HFFc6 (cell line): ENCODE measurements around the gene ZBED3. TPM values are rescaled to one million over a fixed set of nuclear protein-coding genes. Genes with fewer than 3 reads are reported as not detected.
"Not testable (repeated sequence)": the region's sequence is repeated elsewhere in the genome, so short reads cannot be mapped to it uniquely, and the experiment has no call there.

Experiments used
- DNase-seq: peaks from one replicate; pipeline ENCODE4 v3.0.0-alpha.2; 2018
- H3K27ac Mint-ChIP-seq: 2 replicates; pipeline ENCODE4 v1.8.0; 2020; ENCODE audit warnings: mild to moderate bottlenecking, mixed read lengths
- H3K27me3 Mint-ChIP-seq: 2 replicates; pipeline ENCODE4 v1.8.0; 2021; ENCODE audit warnings: mild to moderate bottlenecking, moderate library complexity, mixed read lengths; ENCODE audit not compliant: insufficient read depth
- H3K36me3 Mint-ChIP-seq: 2 replicates; pipeline ENCODE4 v1.8.0; 2021; ENCODE audit warnings: low read depth, mixed read lengths
- H3K4me1 Mint-ChIP-seq: 2 replicates; pipeline ENCODE4 v1.8.0; 2020; ENCODE audit warnings: low read depth, mixed read lengths
- H3K4me3 Mint-ChIP-seq: 2 replicates; pipeline ENCODE4 v1.8.0; 2020; ENCODE audit warnings: mild to moderate bottlenecking, moderate library complexity, mixed read lengths
- H3K9me3 Mint-ChIP-seq: 2 replicates; pipeline ENCODE4 v1.8.0; 2020; ENCODE audit warnings: mild to moderate bottlenecking, mixed read lengths
- CTCF ChIP-seq: fragments of 200-600 bp; sonication (generic); IDR thresholded peaks from 2 replicates; pipeline ENCODE4 v1.5.0; 2021; ENCODE audit warnings: antibody characterized with exemption, mild to moderate bottlenecking
- total RNA-seq, 6 experiments: library from RNA; stranded (reverse); fragmentation: NEBNext Ultra II Directional; extraction: Animal tissue kit (Norgen Biotek cat#: 25700); gene quantifications; 2 replicates in 1 of 6; 3 replicates in 5 of 6; pipeline ENCODE4 v1.2.3, GENCODE V29; 2021

Gene ZBED3
- total RNA-seq, 6 experiments from 2014 or later = 1.7 to 2.1 (median 1.9) TPM

- Mint-ChIP-seq H3K36me3 (no peaks in the 10 kb centered on the region), H3K4me1 (no peaks in the 10 kb centered on the region), H3K27me3 (peaks cover 28% of the 10 kb centered on the region), H3K4me3 (no peak overlapping the region), H3K27ac (no peak overlapping the region), H3K9me3 (no peaks in the 10 kb centered on the region)
- TF ChIP-seq CTCF = no peak
- DNase-seq = no peak
These were observed 36.0 kb upstream of the ZBED3 start for GRCh38 chr5:77123057-77123456.

- no peak for DNase-seq
- no peaks in the 10 kb centered on the region for H3K4me1 Mint-ChIP-seq
- H3K27ac Mint-ChIP-seq = no peak overlapping the region
- no peak overlapping the region for H3K4me3 Mint-ChIP-seq
- H3K9me3 Mint-ChIP-seq = no peaks in the 10 kb centered on the region
- H3K27me3 Mint-ChIP-seq = peaks cover 30% of the 10 kb centered on the region
- no peaks in the 10 kb centered on the region for H3K36me3 Mint-ChIP-seq
- TF ChIP-seq CTCF = no peak
These were observed 33.6 kb upstream of the ZBED3 start for GRCh38 chr5:77120706-77121105.

- Mint-ChIP-seq H3K36me3 (no peaks in the 10 kb centered on the region), H3K27ac (no peak overlapping the region), H3K27me3 (peaks cover 34% of the 10 kb centered on the region), H3K4me1 (no peaks in the 10 kb centered on the region), H3K9me3 (no peaks in the 10 kb centered on the region), H3K4me3 (no peak overlapping the region)
- DNase-seq = no peak
- TF ChIP-seq CTCF = no peak
These were observed 33.0 kb upstream of the ZBED3 start for GRCh38 chr5:77120086-77120485.

- H3K27ac Mint-ChIP-seq = no peak overlapping the region
- no peaks in the 10 kb centered on the region for H3K4me1 Mint-ChIP-seq
- no peak overlapping the region for H3K4me3 Mint-ChIP-seq
- H3K9me3 Mint-ChIP-seq = peaks cover 5% of the 10 kb centered on the region; the same call in 1 of the 2 replicates
- no peaks in the 10 kb centered on the region for H3K36me3 Mint-ChIP-seq
- DNase-seq = no peak
- no peak for TF ChIP-seq CTCF
- peaks cover 19% of the 10 kb centered on the region for H3K27me3 Mint-ChIP-seq
These were observed 30.1 kb upstream of the ZBED3 start for GRCh38 chr5:77117161-77117560.

GRCh38 chr5:77107035-77107434, 19.9 kb upstream of the ZBED3 start:
- H3K27me3 Mint-ChIP-seq, H3K4me1 Mint-ChIP-seq, H3K36me3 Mint-ChIP-seq, H3K27ac Mint-ChIP-seq, DNase-seq, H3K4me3 Mint-ChIP-seq, H3K9me3 Mint-ChIP-seq: not testable (repeated sequence)

GRCh38 chr5:77104813-77105212, 17.7 kb upstream of the ZBED3 start:
- Mint-ChIP-seq H3K27ac (no peak overlapping the region), H3K36me3 (no peaks in the 10 kb centered on the region), H3K4me1 (peaks cover 12% of the 10 kb centered on the region), H3K9me3 (no peaks in the 10 kb centered on the region), H3K27me3 (peaks cover 4% of the 10 kb centered on the region), H3K4me3 (no peak overlapping the region)
- DNase-seq = no peak
- TF ChIP-seq CTCF = no peak
